Activated T-cell treated with anti-CD3 and anti-CD28 coated beads for 48 hours (primary cell): Measurements from ENCODE around the gene C3orf70.

ENCODE experiments used
- DNase-seq: peaks from one replicate; pipeline ENCODE4 v3.0.0-alpha.2; 2020; ENCODE audit warnings: low read depth

C3orf70 gene

GRCh38 chr3:185087419-185087818 is 65.4 kb downstream of the C3orf70 start:
- DNase-seq, result no peak

DNA sequence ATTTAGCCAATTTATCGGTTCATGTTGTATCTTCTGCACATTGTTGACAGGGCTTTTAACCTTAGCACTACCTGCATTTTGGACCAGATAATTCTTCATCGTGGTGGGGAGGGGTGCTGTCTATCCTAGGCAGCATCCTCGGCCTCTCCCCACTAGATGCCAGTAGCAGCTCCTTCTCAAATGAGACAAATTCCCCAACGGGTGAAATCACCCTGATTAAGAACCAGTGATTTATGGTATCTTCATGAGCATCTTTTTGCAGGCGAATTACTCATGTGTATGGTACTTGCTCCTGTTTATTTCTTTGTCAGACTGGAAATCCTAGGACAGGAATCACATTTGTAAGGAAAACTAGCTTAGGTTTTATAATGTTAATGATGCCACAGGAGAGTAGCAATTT is 68.0 kb downstream of the C3orf70 start:
- DNase-seq, result no peak

DNA sequence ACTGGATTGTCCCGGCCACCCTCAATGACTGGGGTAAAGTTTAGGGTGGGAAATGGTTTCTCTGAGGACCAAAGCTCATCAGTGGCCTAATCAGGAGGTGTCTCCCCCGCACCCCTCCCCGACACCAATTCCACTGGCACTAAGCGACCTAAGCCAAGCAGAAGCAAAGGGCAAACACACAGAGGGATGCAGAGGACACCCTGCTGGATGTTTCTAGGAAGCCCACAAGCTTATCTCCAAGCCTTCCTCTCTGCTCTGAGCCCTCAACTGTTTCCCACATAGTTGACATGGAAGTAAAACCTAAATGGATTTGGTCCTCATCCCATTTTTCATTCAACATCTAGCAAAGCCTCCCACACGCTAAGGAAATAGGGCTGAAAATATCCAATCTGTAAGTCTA is 68.5 kb downstream of the C3orf70 start:
- no peak for DNase-seq

DNA sequence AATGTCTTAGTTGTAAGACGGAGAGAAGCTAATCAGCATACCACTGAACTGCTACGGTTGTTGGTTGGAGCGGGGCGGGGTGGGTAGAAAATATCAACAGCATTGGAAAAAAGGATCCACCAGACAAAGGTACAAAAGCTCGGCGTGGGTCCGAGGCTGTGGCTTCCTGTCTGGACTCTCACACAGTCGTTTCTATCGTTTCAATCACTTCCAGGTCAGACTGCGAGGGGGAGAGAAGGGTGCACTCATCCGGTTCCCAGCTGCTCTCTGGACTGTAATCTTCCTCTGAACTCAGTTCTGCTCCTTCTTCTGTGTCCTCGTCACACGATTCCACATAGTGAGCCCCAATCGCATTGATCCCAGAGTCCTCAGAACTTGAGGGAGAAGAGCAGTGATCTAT is 70.0 kb downstream of the C3orf70 start:
- no peak for DNase-seq

DNA sequence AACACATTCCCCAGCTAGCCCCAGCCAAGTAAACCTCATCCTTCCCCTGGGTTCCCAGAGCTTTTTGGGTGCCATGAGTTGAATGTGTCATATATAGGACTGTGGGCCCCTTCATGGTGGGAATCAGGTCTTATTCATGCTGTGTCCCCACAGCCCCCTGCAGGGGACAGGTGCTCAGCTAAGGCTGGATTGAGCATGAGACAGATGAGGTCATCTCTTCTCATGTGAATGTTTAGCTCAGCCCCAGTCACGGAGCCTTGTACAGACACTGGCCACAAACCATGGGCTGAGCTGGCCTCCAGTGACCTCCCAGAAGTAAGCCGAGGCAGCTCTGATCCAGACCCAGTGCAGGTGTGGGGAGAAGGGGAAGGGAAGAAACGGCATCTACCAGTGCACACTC is 70.7 kb downstream of the C3orf70 start:
- DNase-seq, result no peak

- DNase-seq, result no peak
Observed at GRCh38 chr3:185081521-185081920, 71.3 kb downstream of the C3orf70 start.

GRCh38 chr3:185079625-185080024 is 73.2 kb downstream of the C3orf70 start:
- DNase-seq, result no peak

DNA sequence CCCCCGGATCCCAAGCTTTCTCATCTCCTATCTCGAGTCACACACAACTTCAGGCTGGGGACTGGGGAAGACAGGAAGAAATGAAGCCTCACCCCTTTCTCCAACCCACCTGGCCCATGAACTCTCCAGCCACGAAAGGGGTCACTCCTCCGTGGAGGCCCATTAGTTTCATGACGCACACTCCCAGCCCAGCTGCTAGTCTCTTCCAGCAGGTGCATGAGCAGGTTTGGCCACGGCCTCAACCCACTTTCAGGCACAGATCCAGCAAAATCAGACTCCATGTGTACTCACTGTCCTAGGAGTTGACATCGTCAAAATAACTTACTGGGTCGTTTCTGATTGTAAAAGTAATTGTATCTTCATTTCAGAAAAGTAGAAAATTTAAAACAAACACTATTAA is 76.6 kb downstream of the C3orf70 start:
- DNase-seq, result no peak

DNA sequence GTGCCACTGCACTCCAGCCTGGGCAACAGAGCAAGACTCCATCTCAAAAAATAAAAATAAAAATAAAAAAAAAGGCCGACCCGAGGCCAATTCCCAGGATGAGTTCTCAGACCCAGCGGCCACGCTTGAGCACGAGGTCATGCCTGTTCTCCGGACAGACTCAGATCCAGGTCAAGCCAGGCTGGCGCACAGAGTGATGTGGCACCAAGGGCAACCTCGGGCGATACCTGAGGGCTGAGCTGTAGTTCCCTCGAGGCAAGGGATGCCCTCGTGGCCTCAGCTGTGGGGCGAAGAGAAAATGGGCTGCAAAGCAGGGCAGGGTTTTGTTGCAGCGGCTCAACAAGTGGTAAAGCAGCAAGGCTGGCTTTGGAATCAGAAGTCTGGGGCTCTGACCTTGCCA is 77.3 kb downstream of the C3orf70 start:
- DNase-seq, result no peak

DNA sequence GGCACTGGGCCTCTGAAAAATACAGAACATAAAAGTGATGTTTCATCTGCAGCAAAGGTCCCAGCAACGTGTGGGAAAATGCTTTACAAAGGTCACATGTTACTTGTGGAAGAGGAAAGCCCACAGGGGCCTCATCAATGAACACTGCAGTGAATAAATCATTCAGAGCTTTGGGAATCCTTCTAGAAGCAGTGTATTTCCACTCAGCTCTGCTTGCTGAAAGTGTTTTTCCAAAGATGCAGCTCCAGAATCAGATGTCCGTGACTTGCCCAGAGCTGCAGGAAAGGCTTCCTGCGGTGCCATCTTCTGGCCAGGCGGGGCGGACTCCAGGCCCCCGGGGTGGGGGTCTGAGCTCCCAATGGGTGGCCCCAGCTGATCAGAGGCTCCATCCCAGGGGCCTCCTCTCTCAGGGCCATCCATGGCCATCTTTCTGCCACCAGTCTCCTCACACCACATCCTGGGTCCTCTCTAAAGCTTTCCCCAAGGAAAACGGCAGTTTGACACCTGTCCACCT is 81.5 kb downstream of the C3orf70 start:
- no peak for DNase-seq

GRCh38 chr3:185070491-185071286 is 82.2 kb downstream of the C3orf70 start:
- no peak for DNase-seq

GRCh38 chr3:185069037-185070030 is 83.5 kb downstream of the C3orf70 start:
- DNase-seq, result no peak

- no peak for DNase-seq
Observed at GRCh38 chr3:185067173-185067572, 85.7 kb downstream of the C3orf70 start.

- DNase-seq, result no peak
Observed at GRCh38 chr3:185066251-185066650, 86.6 kb downstream of the C3orf70 start.

DNA sequence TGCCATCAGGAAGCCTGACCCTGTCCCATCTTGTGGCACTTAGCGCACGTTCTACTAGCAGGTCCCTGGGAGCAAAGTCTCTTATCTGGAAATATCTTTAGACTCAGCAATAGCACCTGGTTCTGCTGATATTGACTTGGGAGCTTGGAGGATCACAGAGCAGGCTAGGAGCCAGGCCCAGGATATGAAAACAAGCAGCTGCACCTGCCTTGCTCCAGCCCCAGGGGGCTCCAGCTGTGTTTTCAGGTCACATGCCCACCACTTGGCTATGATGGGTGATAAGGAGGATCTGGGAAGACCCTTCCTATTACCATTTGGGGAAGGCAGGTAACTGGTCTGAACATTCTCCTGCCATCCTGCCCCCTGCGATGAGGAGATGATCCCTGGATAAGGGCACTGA is 87.8 kb downstream of the C3orf70 start:
- DNase-seq, result no peak

DNA sequence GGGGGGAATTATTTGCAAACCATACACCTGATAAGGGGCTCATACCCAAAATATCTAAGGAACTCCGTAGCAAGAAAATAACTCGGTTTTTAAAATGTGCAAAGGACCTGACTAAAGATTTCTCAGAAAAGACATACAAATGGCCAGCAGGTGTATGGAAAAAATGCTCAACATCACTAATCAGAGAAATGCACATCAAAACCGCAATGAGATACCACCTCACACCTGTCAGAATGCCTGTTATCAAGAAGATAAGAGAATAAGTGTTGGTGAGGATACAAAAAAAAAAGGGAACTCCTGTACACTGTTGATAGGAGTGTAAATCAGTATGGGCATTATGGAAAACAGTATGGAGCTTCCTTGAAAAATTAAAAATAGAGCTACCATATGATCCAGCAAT is 89.4 kb downstream of the C3orf70 start:
- no peak for DNase-seq

DNA sequence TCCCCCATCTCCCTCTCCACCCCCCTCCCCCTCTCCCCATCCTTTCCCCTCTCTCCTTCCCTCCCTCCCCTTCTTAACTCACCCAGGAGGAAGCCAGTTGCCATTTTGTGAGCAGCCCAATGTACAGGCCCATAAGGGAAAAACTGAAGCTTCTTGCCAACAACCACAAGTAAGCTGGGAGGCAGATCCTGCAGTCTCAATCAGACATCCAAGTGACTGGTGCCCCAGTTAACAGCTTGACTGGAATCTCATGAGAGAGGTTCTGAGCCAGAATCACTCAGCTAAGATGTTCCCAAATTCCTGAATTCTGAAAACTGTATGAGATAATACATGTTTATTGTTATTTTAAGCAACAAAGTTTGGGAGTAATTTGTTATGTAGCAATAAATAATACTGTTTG is 90.7 kb downstream of the C3orf70 start:
- no peak for DNase-seq

GRCh38 chr3:185060655-185061054 is 92.2 kb downstream of the C3orf70 start:
- no peak for DNase-seq

GRCh38 chr3:185059766-185060165 is 93.1 kb downstream of the C3orf70 start:
- DNase-seq, result no peak

DNA sequence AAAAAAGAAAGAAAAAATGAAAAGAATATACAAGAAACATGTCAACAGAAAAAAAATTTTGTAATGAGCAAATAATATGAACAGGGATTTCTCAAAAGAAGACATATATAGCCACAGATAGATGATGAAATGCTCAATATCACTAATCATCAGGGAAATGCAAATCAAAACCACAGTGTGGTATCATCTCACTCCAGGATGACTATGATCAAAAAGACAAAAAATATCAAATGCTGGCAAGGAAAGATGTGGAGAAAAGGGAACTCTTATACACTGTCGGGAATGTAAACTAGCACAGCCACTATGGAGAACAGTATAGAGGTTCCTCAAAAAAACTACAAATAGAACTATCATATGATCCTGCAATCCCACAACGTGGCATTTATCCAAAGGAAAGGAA is 94.1 kb downstream of the C3orf70 start:
- DNase-seq, result no peak

DNA sequence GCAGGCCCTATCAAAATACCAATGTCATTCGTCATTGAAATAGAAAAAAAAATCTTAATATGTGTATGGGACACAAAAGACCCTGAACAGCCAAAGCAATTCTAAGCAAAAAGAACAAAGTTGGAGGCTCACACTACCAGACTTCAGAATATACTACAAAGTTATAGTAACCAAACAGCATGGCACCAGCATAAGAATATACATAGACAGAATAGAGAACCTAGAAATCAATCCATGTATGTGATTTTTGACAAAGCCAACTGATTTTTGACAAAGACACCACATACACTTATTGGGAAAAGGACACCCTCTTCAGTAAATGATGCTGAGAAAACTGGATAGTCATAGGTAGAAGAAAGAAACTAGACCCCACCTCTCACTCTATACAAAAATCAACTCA is 95.0 kb downstream of the C3orf70 start:
- DNase-seq, result no peak

- DNase-seq, result no peak
Observed at GRCh38 chr3:185056908-185057307, 96.0 kb downstream of the C3orf70 start.

GRCh38 chr3:185052631-185053030 is 100.2 kb downstream of the C3orf70 start:
- DNase-seq, result no peak
